GM19328 (cell line): ENCODE data around the gene ZXDC.

Experiments used
- ATAC-seq: cut with Tn5 transposase; IDR thresholded peaks from one replicate; pipeline ENCODE4 v1.9.1; 2021; ENCODE audit warnings: mild to moderate bottlenecking, moderate library complexity; ENCODE audit not compliant: unreplicated experiment

ZXDC gene

DNA sequence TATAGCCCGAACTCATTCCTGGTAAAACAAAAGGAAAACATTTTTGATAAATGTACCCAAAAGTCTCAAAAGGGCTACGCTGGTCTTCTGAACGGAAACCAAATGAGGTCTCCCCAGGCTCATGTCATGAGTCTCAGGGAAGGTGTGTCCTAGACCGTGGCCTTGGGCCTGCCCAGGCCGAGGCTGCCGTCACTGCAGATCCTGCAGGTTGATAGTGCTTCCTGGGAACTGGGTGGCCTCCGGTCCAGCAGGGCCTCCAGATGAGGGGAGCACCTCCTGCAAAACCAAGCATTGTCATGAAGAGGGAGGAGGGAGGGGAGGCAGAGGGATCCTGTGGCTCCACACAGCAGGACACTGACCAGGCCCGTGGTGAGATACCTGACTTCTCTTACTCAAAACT lies 37.5 kb downstream of the ZXDC start:
- no peak for ATAC-seq

DNA sequence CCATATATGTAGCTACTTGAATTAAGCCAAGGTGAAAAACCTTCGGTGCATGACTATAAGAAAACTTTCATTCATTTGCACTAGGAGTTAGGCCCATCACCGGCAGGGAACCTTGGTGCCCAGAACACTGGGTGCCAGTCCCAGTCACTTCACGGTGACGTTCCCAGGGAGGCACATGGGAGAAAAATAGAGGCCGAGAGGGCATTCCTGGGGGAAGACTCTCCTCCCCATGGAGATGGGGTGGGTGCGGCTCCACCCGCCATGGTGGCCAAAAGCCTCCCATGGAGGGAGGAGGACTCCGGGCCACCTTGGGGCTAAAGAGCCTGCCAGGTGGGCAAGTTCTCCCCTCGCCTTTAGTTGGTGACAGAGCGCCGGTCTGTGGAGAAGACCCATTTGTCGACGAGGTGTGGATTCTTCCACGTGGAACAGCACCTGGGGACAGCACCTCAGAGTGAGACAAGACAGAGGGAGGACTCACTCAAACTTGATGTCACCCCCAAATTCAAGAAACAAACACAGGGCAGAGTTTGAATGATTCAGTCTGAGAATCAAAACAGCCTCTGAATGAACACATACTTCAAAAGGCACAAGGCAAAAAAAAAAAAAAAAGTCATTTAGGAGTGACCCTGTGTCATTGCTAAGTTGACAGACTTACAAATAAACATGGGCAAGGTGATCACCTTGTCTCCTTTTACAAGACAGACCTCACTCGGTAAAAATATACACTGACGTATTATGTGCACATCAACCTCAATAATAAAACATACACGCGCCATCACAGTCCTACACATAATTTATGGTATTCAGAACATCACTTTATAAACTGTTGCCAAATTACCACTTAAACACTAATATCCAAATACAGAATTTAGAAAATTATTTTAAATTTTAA lies 38.6 kb downstream of the ZXDC start:
- no peak for ATAC-seq

DNA sequence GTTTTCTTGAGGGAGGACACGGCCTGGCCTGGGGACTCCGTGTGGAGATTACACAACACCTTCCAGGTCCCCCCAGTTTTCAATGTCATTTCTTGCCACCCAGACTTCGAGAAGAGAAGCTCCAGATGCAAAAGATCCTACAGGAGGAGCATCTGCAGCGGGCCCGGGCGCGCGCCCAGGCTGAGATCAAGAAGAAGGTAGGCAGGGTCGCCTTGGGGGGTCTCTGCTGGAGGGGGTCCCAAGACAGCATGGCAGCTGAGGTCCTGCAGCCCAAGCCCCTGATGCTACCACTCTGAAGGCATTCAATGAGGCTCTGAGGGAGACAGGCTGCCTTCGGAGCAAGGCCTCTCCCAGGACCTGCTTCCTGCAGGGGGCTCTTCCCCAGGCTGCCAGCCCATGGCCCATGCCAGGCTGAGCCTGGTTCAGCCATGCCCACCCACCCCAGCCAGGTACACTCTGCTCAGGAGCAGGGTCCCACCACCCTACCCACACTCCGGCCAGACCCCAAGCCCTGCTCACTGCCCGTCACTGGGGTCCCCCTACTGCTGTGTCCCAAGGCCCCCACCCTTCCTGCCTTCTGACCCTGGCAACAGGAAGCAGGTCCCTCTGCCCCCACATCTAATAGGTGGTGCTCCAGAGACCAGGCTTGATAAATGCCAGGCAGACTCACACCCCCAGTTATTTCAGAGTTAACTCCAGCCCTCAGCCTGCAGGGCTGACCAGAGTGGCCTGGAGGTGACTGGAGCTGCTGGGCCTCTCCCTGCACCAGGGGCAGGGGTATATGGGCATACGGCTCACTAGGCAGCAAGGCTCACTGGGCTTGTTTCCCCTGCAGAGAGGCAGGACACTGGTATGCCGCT lies 40.0 kb downstream of the ZXDC start:
- no peak for ATAC-seq

DNA sequence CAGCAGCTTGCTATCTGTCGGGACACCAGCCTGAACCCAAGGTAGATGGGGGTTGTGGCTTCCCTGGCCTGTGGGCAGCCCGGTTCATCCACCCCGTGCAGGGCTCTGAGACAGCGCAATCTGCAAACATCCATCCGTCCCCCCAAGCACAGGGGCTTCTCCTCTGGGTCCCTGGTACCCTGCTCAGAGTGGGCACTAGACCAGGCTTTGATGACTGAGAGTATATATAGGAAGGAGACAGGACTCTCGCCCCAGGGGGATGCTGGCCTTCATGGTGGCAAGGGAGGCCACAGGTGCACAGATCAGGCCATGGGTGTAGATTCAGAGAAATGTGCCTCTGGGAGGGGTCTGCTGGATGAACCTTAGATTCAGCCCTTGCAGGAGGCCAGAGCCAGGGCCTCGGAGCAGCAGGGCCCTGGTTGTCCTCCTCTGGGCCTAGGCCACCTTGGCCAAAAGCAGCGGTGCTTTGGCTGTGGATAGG lies 40.7 kb downstream of the ZXDC start:
- ATAC-seq = no peak

DNA sequence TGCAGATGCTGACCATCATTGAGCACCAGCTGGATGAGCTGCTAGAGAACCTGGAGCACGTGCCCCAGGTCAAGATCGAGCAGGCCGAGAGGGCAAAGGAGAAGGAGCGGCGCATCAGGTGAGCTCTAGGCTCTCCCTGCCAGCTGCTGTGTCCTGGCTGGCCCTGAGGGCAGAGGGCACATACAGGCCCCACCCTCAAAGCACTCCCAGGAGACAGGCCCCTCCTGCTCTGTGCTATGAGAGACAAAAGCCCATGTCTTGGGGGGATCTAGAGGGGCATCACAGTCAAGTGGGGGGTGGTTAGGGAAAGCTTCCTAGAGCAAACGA lies 41.5 kb downstream of the ZXDC start:
- no peak for ATAC-seq

DNA sequence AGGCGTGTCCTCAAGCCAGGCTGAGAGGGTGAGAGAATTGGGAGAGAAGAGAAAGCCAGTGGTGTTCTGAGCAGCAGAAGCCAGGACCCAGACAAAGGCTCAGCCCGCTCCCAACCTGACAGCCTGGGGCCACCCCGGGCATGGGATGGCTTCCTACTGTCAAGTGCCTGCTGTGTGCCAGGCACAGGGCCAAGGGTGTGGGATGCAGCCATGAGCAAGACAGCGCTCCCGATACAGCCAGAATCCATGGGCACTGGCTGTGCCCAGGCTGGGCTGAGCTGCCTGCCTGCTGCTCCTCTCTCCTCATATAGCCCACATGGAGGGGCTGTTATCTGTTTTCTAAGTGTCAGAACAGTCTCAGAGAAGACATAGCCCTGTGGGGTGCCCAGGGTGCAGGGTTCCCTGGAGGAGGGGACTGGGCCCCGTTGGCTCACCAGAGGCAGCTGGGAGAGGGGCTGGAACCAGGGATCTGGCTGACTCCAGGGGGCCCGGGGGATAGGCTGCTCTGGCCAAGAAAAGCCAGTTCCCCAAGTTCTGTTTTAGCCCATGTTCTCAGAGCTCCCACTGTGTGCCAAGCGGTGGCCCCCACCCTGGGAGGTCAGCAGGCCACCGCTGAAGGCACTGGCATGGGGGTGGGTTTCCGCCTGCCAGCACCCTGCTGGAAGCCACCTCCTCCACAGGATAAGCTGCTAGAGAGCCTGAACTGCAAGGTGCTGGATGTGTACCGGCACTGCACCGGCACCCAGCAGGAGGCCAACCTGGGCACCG lies 42.0 kb downstream of the ZXDC start:
- ATAC-seq = no peak

DNA sequence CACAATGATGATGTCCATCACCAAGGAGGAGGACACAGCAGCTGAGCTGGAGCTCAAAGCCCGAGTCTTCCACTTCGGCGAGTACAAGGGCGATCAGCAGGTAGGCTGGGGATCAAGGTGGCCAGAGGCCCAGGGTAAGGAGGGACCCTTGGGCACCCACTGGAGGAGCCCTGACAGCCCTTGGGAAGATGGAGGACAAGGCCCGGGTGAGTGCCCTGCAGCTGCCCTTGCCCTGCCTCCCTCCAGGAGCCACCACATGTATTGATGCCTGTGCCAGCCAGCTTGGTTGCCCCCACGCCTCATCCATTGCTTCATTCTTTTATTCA lies 42.6 kb downstream of the ZXDC start:
- ATAC-seq = no peak

DNA sequence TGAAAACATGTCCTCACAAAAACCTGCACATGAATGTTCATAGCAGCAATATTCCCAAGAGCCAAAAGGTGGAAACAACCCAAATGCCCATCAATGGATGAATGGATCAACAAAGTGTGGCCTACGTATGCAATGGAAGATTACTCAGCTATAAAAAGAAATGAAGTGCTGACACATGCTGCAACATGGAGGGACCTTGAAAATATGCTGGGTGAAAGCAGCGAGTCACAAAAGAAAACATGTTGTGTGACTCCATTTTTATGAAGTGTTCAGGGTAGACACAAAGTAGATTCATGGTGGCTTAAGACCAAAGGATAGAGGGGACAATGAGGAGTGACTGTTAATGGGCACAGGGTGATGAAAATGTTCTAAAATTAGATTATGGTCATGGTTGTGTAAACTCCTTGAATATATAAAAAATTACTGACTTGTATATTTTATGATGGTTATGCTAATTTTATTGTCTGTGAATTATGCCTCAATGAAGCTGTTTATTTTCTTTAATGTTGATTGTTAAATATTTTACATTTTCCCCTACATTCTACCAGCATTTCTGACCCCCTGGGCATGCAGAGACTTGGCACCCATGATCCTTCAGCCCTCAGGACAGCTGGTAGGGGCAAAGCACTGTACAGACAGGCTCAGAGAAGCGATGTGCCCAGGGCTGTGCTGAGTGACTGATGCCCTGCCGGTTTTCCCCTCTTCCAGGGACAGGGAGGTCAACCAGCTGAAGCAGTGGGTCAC lies 43.2 kb downstream of the ZXDC start:
- no peak for ATAC-seq

DNA sequence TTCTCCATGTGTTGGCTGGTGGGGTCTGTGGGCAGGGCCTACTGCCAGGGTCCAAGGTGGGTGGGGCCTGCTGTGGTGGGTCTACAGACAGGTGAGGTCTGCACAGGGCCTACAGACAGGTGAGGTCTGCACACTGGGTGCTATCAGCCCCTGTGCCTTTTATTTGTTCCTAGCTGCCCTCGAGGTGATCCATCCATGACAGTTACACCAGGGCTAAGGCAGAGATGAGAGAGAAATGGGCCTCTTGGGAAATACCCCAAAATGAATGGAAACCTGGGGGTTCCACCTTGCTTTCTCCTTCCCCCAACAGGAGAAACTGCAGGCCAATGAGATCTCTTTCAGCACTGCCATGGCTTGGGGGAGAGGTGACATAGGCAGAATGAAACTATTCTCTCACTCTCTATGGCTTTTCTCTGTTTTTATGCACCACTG lies 44.6 kb downstream of the ZXDC start:
- no peak for ATAC-seq

DNA sequence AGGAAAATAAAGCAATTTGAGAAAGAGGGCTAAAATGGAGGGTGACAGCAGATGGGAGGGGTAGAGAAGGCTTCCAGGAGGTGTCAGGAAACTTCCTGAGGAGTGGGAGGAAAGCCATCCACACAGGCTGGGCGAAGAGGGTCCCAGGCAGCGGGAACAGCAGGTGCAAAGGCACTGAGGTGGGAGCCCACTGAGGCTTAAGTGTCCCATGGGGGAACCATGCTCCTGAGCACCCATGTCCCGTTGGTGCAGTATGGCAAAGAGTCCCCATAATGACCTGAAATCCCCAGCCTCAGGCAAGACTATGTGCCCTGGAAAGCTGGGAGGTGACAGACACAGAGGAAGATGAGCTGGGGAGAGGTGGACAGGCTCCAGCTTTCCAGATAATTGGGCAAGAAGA lies 50.9 kb downstream of the ZXDC start:
- no peak for ATAC-seq

DNA sequence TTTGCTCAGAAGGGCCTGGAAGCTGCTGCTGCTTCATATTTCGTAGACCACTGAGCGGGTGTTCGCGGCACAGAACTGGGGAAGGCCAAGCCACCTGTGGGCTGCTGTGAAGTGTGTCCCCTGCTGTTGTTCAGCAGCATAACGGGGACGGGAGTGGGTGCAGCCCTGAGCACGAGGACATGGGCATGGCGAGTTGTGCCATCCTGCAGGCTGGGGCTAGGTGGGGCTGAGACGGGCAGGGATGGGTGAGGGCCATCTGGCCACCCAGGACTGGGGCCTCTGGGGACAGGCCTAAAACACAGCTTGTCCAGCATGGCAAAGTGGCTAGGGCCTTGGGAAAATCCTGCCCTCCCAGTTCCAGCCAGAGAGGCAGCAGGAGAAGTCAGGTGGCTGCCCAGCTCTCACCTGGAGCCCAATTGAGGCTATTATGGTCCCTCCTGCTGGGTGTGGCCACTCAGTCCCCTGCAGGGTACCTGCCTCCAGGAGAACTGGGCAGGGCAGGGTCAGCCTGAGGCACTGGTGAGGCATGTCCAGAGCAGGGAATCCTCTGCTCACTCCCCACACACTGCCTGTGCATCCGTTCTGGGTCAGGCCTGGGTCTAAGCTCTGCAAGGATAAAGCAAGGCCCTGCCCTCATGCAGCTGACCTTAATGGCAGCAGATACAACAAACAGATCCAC lies 51.5 kb downstream of the ZXDC start:
- ATAC-seq = no peak

DNA sequence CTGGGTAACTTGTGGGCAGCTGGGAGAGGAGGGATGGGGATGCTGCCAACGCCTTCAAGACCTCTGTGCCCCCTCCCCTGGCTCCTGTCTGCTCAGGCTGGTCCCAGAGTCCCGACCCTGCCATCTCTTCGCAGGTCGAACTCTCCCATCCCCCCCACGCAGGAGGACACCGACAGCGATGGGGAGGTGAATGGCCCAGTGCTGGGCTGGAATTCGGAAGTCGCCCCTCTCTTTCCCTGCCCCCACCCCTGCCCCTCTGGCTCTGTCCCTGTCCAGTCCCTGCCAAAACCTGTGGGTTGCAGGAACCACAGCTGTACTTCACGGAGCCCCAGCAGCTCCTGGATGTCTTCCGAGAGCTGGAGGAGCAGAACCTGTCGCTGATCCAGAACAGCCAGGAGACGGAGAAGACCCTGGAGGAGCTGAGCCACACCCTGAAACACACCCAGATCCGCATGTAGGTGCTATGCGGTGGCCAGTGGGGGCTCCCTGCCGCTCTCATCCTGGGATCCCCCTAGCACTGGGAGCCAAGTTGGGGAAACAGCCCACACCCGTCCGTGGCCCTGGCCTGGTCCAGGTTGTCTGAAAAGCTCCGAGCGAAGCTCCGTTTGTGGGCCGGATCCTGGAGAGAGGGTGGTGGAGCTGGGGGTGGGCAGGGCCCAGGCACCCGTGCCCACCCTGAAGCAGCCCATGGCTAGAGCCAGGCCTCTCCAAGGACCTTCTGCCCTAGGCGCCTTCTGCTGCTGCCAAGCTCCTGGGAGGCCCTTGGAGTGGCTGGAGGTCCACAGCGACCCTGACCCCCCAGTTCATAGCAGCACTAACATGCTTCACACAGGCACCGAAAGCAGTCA lies 52.3 kb downstream of the ZXDC start:
- ATAC-seq = no peak

DNA sequence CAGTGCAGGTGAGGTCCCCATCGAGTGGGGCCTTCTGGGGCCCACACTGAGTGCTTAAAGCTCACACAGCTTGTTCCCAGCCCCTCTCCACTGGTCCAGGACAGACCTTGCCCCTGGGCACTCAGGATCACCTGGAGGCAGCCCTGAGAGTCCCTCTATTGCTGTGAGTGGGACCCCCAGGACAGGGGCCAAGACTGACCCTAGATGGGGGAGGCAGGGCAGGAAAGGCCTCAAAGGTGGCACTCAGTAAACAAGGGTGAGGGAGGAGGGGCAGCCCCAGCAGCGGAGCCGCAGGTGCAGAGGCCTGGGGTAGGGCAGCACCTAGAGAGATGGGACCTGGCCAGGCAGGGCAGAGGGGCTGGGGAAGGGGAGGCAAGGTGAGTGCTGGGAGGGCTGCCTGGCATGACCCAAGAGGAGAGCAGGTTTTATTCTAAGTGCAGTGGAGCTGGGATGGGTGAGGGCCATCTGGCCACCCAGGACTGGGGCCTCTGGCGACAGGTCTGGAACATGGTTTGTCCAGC lies 53.1 kb downstream of the ZXDC start:
- ATAC-seq = no peak

DNA sequence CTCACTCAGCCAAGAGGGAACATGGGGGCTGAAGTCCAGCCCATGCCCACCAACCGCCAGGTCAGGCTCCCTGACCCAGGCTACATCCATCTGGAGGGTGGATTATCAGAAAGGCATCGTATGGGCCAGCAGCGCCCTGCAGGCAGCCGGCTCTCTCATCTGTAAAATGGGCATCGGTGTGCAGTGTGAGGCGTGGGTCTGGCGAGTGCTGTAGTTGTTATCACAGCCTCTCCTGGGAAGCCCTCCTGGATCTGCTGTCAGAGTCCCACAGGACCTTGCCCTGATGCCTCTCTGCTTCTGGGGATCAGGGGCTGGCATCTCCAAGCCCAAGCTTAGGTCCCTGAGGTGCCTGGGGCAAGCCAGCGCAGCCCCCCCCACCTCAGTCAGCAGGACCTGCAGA lies 53.6 kb downstream of the ZXDC start:
- ATAC-seq = no peak

DNA sequence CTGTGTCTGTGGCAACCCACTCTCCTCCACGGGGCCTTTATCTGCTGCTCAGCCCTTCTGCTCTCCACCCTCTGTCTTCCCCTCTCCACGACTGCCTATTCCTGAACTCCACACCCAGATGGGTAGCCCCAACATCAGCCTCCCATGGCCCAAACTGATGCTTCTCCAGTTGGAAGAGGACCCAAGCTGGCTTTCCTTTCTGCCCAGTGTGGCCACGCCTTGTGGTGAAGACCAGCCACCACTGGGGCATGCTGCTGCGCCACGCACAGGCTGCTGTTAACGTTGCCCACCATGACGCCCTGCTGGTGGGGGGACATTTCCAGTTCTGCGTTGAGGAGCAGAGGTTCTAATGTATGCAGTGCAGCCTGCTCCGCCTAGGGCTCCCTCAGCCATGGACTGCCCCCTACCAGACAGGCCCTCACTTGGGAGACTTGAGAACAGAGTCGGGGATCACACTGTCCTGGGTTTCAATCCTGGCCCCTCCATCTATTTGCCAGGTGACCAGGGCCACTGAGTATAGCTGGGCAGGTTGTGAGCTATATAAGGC lies 54.0 kb downstream of the ZXDC start:
- no peak for ATAC-seq

DNA sequence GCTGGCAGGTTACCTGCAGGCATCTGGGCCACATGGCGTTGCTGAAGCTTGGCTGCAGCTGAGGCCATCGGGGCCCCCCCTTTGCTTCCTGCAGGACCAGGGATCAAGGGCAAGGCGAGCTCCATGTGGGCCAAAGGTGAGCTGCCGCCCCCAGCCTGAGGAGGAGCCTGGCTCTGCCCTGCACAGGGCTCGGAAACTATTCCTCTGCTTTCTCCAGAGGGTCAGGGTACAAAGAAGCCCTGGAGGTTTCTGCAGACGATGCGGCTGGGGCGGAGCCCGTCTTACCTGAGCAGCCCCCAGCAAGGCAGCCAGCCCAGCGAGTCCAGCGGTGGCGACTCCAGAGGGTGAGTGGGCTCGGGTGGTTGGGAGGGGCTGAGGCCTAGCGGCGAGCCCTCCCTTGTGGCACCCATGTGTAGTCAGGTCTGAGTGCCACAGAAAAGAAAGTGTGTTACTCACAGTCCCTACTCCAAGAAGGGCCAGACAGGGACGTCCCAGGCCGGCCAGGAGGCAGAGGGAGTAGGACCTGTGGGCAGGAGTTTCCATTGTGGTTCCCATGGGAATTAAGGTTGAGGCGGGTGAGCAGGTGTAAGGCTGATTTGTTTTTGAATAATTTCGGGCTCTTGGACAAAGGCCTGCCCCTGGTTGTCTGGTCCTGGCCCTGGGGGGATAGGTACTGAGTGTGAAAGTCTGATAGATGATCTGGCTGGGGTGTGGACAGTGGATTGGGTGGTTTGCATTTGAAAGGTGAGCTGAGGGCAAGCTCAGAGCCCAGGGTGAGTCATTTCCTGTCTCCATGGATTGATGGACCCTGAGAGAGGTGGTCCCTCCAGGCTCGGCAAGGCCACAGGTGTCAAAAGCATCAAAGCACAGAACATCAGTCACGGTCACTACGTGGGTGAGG lies 55.6 kb downstream of the ZXDC start:
- ATAC-seq = no peak

DNA sequence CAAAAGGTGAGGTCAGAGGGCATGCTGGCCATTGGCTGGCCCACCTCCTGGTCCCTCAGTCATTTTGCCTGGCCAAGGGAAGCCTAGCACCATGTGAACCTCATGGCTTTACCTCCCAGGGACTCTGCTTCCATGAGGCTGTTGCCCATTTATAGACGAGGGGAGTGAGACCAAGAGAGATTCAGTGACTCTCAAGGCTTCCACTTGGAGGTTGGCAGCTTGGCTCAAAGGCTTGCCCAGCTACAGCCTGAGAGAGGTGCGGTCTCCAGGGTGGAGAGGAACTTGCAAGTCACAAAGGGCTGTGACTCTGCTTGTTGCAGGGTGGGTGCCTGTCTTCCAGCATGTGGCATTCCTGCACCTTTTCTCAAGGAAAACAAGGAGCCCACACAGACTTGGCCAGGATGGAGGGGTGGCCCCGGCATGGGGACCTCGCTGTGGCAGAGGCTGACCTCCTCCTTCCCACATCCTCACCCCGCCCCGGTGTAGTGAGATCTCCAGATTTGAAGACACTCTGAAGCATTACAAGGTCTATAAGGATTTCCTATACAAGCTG lies 56.5 kb downstream of the ZXDC start:
- no peak for ATAC-seq
